GM12865 (cell line): Measurements from ENCODE around the gene GLIPR2.
"Not testable (repeated sequence)": the region's sequence is repeated elsewhere in the genome, so short reads cannot be mapped to it uniquely, and the experiment has no call there.

Source experiments
- DNase-seq: peaks from one replicate; pipeline ENCODE4 v3.0.0; 2010; ENCODE audit warnings: low read depth
- H3K4me3 ChIP-seq: 2 replicates; pipeline ENCODE4 v1.5.1; 2011; ENCODE audit warnings: mild to moderate bottlenecking, low read depth, low read length, control low read depth
- CTCF ChIP-seq: IDR thresholded peaks from 2 replicates; pipeline ENCODE4 v1.5.1; 2011; ENCODE audit warnings: low read length, control low read depth, low read depth, inconsistent platforms; ENCODE audit not compliant: insufficient read depth; ENCODE audit errors: missing control alignments

Gene GLIPR2

GRCh38 chr9:36170531-36170930, 34.0 kb downstream of the GLIPR2 start:
- H3K4me3 ChIP-seq = no peak overlapping the region
- TF ChIP-seq CTCF = no peak
- no peak for DNase-seq

GRCh38 chr9:36173861-36174260, 37.3 kb downstream of the GLIPR2 start:
- no peak for TF ChIP-seq CTCF
- DNase-seq = no peak
- no peak overlapping the region for H3K4me3 ChIP-seq

GRCh38 chr9:36174271-36174670, 37.7 kb downstream of the GLIPR2 start:
- H3K4me3 ChIP-seq = no peak overlapping the region
- no peak for DNase-seq
- TF ChIP-seq CTCF = no peak

GRCh38 chr9:36174731-36175130, 38.2 kb downstream of the GLIPR2 start:
- TF ChIP-seq CTCF = no peak
- no peak overlapping the region for H3K4me3 ChIP-seq
- DNase-seq = no peak

GRCh38 chr9:36175209-36175608, 38.7 kb downstream of the GLIPR2 start:
- not testable (repeated sequence) for H3K4me3 ChIP-seq, DNase-seq

GRCh38 chr9:36176496-36176895, 40.0 kb downstream of the GLIPR2 start:
- not testable (repeated sequence) for DNase-seq, H3K4me3 ChIP-seq

GRCh38 chr9:36177571-36177970, 41.0 kb downstream of the GLIPR2 start:
- no peak for TF ChIP-seq CTCF
- H3K4me3 ChIP-seq = no peak overlapping the region
- DNase-seq = no peak

GRCh38 chr9:36180243-36180642, 43.7 kb downstream of the GLIPR2 start:
- H3K4me3 ChIP-seq, DNase-seq: not testable (repeated sequence)

- H3K4me3 ChIP-seq = no peak overlapping the region
- no peak for TF ChIP-seq CTCF
- peak; percentile 79 for DNase-seq
These were observed 50.9 kb downstream of the GLIPR2 start for GRCh38 chr9:36187414-36187813.
